ENCODE results near the gene SSMEM1.
"Not testable (repeated sequence)": the region's sequence is repeated elsewhere in the genome, so short reads cannot be mapped to it uniquely, and the experiment has no call there.

The SSMEM1 gene

GRCh38 chr7:130246491-130246890 lies 38.8 kb downstream of the SSMEM1 start:
- H3K36me3 ChIP-seq (ENCODE audit: control insufficient read depth in 4 of 4, insufficient read depth in 4 of 4, low read length in 3 of 4); H3K4me3 ChIP-seq (ENCODE audit: control insufficient read depth in 1 of 7, extremely low read depth in 1 of 7, insufficient read depth in 4 of 7, low read depth in 2 of 7, low read length in 6 of 7); DNase-seq; POLR2A ChIA-PET; H3K4me1 ChIP-seq (ENCODE audit: control extremely low read depth in 1 of 4, control insufficient read depth in 4 of 4, insufficient read depth in 4 of 4, low read length in 3 of 4); H3K27ac ChIP-seq (ENCODE audit: insufficient read depth in 1 of 2, low read depth in 1 of 2, low read length in 2 of 2, poor library complexity in 1 of 2, severe bottlenecking in 2 of 2); H3K27me3 ChIP-seq (replicated peaks in 2 of 5; ENCODE audit: control insufficient read depth in 4 of 5, insufficient read depth in 5 of 5, low read length in 4 of 5); H3K9me3 ChIP-seq (ENCODE audit: control extremely low read depth in 1 of 5, control insufficient read depth in 4 of 5, insufficient read depth in 2 of 5, low read depth in 1 of 5, low read length in 4 of 5): not testable (repeated sequence)
- no CpG with 5 or more reads among the region's 1 CpG for WGBS (ENCODE audit: insufficient coverage)
- CTCF ChIA-PET, result interaction anchor here (1.8 kb wide), 1 partner anchor 512 kb away, joined by 7 read pairs; no protein-coding TSS in a partner anchor

DNA sequence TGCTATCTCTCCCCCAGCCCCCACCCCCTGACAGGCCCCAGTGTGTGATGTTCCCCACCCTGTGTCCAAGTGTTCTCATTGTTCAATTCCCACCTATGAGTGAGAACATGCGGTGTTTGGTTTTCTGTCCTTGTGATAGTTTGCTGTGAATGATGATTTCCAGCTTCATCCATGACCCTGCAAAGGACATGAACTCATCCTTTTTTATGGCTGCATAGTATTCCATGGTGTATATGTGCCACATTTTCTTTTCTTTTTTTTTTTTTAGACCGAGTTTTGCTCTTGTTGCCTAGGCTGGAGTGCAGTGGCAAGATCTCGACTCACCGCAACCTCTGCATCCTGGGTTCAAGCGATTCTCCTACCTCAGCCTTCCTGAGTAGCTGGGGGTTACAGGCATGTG lies 41.2 kb downstream of the SSMEM1 start:
- POLR2A ChIA-PET; H3K4me1 ChIP-seq (ENCODE audit: control extremely low read depth in 1 of 4, control insufficient read depth in 4 of 4, insufficient read depth in 4 of 4, low read length in 3 of 4); H3K9me3 ChIP-seq (ENCODE audit: control extremely low read depth in 1 of 5, control insufficient read depth in 4 of 5, insufficient read depth in 2 of 5, low read depth in 1 of 5, low read length in 4 of 5); H3K36me3 ChIP-seq (ENCODE audit: control insufficient read depth in 4 of 4, insufficient read depth in 4 of 4, low read length in 3 of 4); H3K27ac ChIP-seq (ENCODE audit: insufficient read depth in 1 of 2, low read depth in 1 of 2, low read length in 2 of 2, poor library complexity in 1 of 2, severe bottlenecking in 2 of 2); CTCF ChIA-PET; H3K27me3 ChIP-seq (replicated peaks in 2 of 5; ENCODE audit: control insufficient read depth in 4 of 5, insufficient read depth in 5 of 5, low read length in 4 of 5); H3K4me3 ChIP-seq (ENCODE audit: control insufficient read depth in 1 of 7, extremely low read depth in 1 of 7, insufficient read depth in 4 of 7, low read depth in 2 of 7, low read length in 6 of 7); DNase-seq: not testable (repeated sequence)
- 96% methylated on average over 4 of the region's 5 CpGs for WGBS (ENCODE audit: insufficient coverage)

DNA sequence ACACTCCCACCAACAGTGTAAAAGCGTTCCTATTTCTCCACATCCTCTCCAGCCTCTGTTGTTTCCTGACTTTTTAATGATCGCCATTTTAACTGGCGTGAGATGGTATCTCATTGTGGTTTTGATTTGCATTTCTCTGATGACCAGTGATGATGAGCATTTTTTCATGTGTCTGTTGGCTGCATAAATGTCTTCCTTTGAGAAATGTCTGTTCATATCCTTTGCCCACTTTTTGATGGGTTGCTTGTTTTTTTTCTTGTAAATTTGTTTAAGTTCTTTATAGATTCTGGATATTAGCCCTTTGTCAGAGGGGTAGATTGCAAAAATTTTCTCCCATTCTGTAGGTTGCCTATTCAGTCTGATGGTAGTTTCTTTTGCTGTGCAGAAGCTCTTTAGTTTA lies 42.0 kb downstream of the SSMEM1 start:
- H3K36me3 ChIP-seq (ENCODE audit: control insufficient read depth in 4 of 4, insufficient read depth in 4 of 4, low read length in 3 of 4); H3K27me3 ChIP-seq (replicated peaks in 2 of 5; ENCODE audit: control insufficient read depth in 4 of 5, insufficient read depth in 5 of 5, low read length in 4 of 5); H3K9me3 ChIP-seq (ENCODE audit: control extremely low read depth in 1 of 5, control insufficient read depth in 4 of 5, insufficient read depth in 2 of 5, low read depth in 1 of 5, low read length in 4 of 5); H3K4me1 ChIP-seq (ENCODE audit: control extremely low read depth in 1 of 4, control insufficient read depth in 4 of 4, insufficient read depth in 4 of 4, low read length in 3 of 4); H3K4me3 ChIP-seq (ENCODE audit: control insufficient read depth in 1 of 7, extremely low read depth in 1 of 7, insufficient read depth in 4 of 7, low read depth in 2 of 7, low read length in 6 of 7); H3K27ac ChIP-seq (ENCODE audit: insufficient read depth in 1 of 2, low read depth in 1 of 2, low read length in 2 of 2, poor library complexity in 1 of 2, severe bottlenecking in 2 of 2); DNase-seq; POLR2A ChIA-PET: not testable (repeated sequence)
- WGBS (ENCODE audit: insufficient coverage), result no CpG with 5 or more reads among the region's 3 CpGs
- CTCF ChIA-PET, result interaction anchor here (0.6 kb wide), 1 partner anchor 1760 kb away, joined by 3 read pairs; no protein-coding TSS in a partner anchor

DNA sequence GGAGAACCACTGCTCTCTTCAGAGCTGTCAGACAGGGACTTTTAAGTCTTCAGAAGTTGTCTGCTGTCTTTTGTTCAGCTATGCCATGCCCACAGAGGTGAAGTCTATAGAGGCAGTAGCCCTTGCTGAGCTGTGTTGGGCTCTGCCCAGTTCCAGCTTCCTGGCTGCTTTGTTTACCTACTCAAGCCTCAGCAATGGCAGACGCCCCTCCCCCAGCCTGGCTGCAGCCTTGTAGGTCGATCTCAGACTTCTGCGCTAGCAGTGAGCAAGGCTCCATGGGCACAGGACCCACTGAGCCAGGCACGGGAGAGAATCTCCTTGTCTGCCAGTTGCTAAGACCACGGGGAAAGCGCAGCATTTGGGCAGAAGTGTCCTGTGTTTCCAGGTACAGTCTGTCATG lies 46.9 kb downstream of the SSMEM1 start:
- H3K4me3 ChIP-seq (ENCODE audit: control insufficient read depth in 1 of 7, extremely low read depth in 1 of 7, insufficient read depth in 4 of 7, low read depth in 2 of 7, low read length in 6 of 7), result no peak overlapping the region
- no peak overlapping the region for H3K27ac ChIP-seq (ENCODE audit: insufficient read depth in 1 of 2, low read depth in 1 of 2, low read length in 2 of 2, poor library complexity in 1 of 2, severe bottlenecking in 2 of 2)
- ChIA-PET CTCF (interaction anchor here (1.4 kb wide), 1 partner anchor 11 kb away, joined by 3 read pairs; no protein-coding TSS in a partner anchor), POLR2A (no interaction called here)
- no peak for DNase-seq
- peaks cover 0 to 39% (median 10%) of the 10 kb centered on the region in 5 experiments for H3K9me3 ChIP-seq (ENCODE audit: control extremely low read depth in 1 of 5, control insufficient read depth in 4 of 5, insufficient read depth in 2 of 5, low read depth in 1 of 5, low read length in 4 of 5)
- H3K36me3 ChIP-seq (ENCODE audit: control insufficient read depth in 4 of 4, insufficient read depth in 4 of 4, low read length in 3 of 4), result no peaks in the 10 kb centered on the region
- 88% methylated on average over 6 of the region's 6 CpGs for WGBS (ENCODE audit: insufficient coverage)
- H3K4me1 ChIP-seq (ENCODE audit: control extremely low read depth in 1 of 4, control insufficient read depth in 4 of 4, insufficient read depth in 4 of 4, low read length in 3 of 4), result no peaks in the 10 kb centered on the region
- H3K27me3 ChIP-seq (replicated peaks in 2 of 5; ENCODE audit: control insufficient read depth in 4 of 5, insufficient read depth in 5 of 5, low read length in 4 of 5), result no peaks in the 10 kb centered on the region

- Histone ChIP-seq H3K4me3 (ENCODE audit: control insufficient read depth in 1 of 7, extremely low read depth in 1 of 7, insufficient read depth in 4 of 7, low read depth in 2 of 7, low read length in 6 of 7) (no peak overlapping the region), H3K9me3 (ENCODE audit: control extremely low read depth in 1 of 5, control insufficient read depth in 4 of 5, insufficient read depth in 2 of 5, low read depth in 1 of 5, low read length in 4 of 5) (peaks cover 0 to 57% (median 16%) of the 10 kb centered on the region in 5 experiments), H3K27me3 (replicated peaks in 2 of 5; ENCODE audit: control insufficient read depth in 4 of 5, insufficient read depth in 5 of 5, low read length in 4 of 5) (no peaks in the 10 kb centered on the region), H3K4me1 (ENCODE audit: control extremely low read depth in 1 of 4, control insufficient read depth in 4 of 4, insufficient read depth in 4 of 4, low read length in 3 of 4) (no peaks in the 10 kb centered on the region), H3K27ac (ENCODE audit: insufficient read depth in 1 of 2, low read depth in 1 of 2, low read length in 2 of 2, poor library complexity in 1 of 2, severe bottlenecking in 2 of 2) (no peak overlapping the region), H3K36me3 (ENCODE audit: control insufficient read depth in 4 of 4, insufficient read depth in 4 of 4, low read length in 3 of 4) (no peaks in the 10 kb centered on the region)
- POLR2A ChIA-PET, result no interaction called here
- DNase-seq, result no peak
- CTCF ChIA-PET, result interaction anchor here (1.0 to 1.7 kb wide), 2 partner anchors 15 to 17 kb away, joined by 3 read pairs; no protein-coding TSS in a partner anchor
- 100% methylated on average over 2 of the region's 2 CpGs for WGBS (ENCODE audit: insufficient coverage)
These were observed 49.0 kb downstream of the SSMEM1 start for GRCh38 chr7:130256704-130257103.

DNA sequence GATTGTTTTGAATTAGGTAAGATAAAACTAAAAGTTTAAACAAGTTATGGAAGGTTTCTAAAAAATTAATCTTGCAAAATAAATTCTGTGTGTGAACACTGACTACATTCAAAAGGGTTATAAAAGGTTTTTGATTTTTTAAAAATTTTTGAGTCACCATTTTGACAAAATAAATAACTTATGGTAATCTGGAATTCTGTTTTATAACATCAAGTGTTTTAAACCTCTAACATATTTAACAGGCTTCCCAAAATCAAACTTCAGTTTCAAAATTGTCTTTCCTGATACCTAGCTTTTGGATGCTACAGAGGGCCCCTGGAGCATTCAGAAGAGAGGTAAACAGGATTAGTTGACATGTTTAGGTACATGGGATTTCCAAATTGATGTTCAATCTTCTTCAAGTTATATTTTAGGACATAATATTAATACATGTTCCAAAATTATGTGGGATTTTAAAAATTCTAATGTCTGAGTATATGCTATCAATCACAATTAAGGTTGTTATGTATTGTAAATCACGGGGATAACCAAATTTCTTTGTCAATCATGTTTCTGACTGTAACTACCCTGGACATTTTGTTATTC lies 50.9 kb downstream of the SSMEM1 start:
- no CpG with 5 or more reads among the region's 1 CpG for WGBS (ENCODE audit: insufficient coverage)
- H3K4me3 ChIP-seq (ENCODE audit: control insufficient read depth in 1 of 7, extremely low read depth in 1 of 7, insufficient read depth in 4 of 7, low read depth in 2 of 7, low read length in 6 of 7), result no peak overlapping the region
- CTCF ChIA-PET, result interaction anchor here (1.4 kb wide), 1 partner anchor 83 kb away, joined by 3 read pairs; no protein-coding TSS in a partner anchor

DNA sequence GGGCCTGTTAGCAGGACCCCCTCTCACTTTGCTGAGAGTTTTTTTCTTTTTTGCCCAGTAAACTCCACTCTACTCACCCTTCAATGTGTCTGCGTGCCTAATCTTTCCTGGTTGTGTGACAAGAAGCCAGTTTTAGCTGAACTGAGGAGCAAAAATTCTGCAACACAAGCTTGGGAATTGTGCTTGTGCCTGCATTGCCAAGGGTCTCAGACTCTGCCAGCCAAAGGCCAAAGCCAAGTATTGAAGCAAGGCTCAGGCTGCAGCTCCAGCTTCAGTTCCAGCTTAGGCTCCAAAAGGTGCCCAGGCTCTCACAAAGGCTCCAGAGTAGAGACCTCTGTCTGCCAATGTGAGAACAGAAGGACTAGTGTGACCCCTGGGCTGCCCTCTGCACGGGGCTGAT lies 54.8 kb downstream of the SSMEM1 start:
- CTCF ChIA-PET, result no interaction called here
- 75% methylated on average over 2 of the region's 2 CpGs for WGBS (ENCODE audit: insufficient coverage)
- POLR2A ChIA-PET, result no interaction called here
- no peaks in the 10 kb centered on the region for H3K36me3 ChIP-seq (ENCODE audit: control insufficient read depth in 4 of 4, insufficient read depth in 4 of 4, low read length in 3 of 4)
- H3K4me1 ChIP-seq (ENCODE audit: control extremely low read depth in 1 of 4, control insufficient read depth in 4 of 4, insufficient read depth in 4 of 4, low read length in 3 of 4), result peaks cover 0 to 17% (median 2%) of the 10 kb centered on the region in 4 experiments
- H3K27me3 ChIP-seq (replicated peaks in 2 of 5; ENCODE audit: control insufficient read depth in 4 of 5, insufficient read depth in 5 of 5, low read length in 4 of 5), result no peaks in the 10 kb centered on the region
- H3K9me3 ChIP-seq (ENCODE audit: control extremely low read depth in 1 of 5, control insufficient read depth in 4 of 5, insufficient read depth in 2 of 5, low read depth in 1 of 5, low read length in 4 of 5), result peaks cover 0 to 36% (median 9%) of the 10 kb centered on the region in 5 experiments
- H3K4me3 ChIP-seq (ENCODE audit: control insufficient read depth in 1 of 7, extremely low read depth in 1 of 7, insufficient read depth in 4 of 7, low read depth in 2 of 7, low read length in 6 of 7), result no peak overlapping the region
- no peak overlapping the region for H3K27ac ChIP-seq (ENCODE audit: insufficient read depth in 1 of 2, low read depth in 1 of 2, low read length in 2 of 2, poor library complexity in 1 of 2, severe bottlenecking in 2 of 2)
- no peak for DNase-seq

More for the DNA sequence above, 50.9 kb downstream of the SSMEM1 start:
- DNase-seq, result no peak
- Histone ChIP-seq H3K9me3 (ENCODE audit: control extremely low read depth in 1 of 5, control insufficient read depth in 4 of 5, insufficient read depth in 2 of 5, low read depth in 1 of 5, low read length in 4 of 5) (peaks cover 0 to 57% (median 17%) of the 10 kb centered on the region in 5 experiments), H3K36me3 (ENCODE audit: control insufficient read depth in 4 of 4, insufficient read depth in 4 of 4, low read length in 3 of 4) (no peaks in the 10 kb centered on the region), H3K27me3 (replicated peaks in 2 of 5; ENCODE audit: control insufficient read depth in 4 of 5, insufficient read depth in 5 of 5, low read length in 4 of 5) (no peaks in the 10 kb centered on the region), H3K27ac (ENCODE audit: insufficient read depth in 1 of 2, low read depth in 1 of 2, low read length in 2 of 2, poor library complexity in 1 of 2, severe bottlenecking in 2 of 2) (no peak overlapping the region), H3K4me1 (ENCODE audit: control extremely low read depth in 1 of 4, control insufficient read depth in 4 of 4, insufficient read depth in 4 of 4, low read length in 3 of 4) (peaks cover 0 to 14% (median 2%) of the 10 kb centered on the region in 4 experiments)
- POLR2A ChIA-PET, result no interaction called here
